ENCODE results near the gene CHMP2A. TPM values are rescaled to one million over a fixed set of nuclear protein-coding genes. Genes with fewer than 3 reads are reported as not detected.

CHMP2A gene
- total and polyA plus RNA-seq, 4 donors: 58.0 to 107 (median 83.3) TPM

DNA sequence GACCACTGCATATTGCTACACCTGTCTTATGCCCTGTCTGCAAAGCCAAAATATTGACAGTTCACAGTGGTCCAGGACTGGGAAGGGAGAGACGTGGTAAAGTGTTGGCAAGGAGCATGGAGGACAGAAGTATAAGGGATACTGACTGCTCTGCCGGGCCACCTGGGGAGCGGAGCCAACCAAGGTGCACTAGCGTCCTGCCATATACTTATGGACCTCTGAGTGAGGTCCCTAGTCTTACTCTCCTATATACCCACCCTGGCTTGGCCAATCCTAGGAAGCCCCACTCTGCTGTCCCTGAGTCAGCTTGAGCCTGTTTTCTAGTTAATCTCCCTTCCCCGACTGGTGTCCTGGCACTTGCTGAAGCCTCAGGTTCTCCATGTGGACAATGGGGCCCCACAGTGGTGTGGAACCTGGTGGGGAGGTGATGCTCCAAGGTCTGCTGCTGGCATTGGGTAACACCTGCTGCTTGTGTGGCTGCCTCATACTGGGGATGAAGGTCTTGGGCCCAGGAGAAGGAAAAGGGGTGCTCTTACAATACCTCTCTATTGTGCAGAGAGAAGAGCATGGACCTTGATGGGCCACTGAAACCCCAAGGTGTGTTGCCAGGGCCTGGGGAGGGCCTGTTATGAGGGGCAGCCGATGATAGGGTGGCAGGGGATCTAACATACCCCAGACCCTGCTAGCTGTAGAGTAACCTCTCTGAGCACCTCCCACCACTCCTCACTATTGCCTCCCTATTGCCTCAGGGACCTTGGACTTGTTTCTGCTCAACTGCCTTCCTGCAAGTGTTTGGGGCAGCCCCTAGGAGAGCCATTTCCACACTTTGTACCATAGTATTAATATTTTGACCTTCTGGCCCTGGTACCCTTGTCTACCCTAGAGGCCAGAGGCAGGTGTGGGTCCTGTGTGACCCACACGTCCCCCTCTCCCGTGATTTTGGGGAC, 17.8 kb downstream of the CHMP2A start (continued):
- TF ChIP-seq, protein P1, sequence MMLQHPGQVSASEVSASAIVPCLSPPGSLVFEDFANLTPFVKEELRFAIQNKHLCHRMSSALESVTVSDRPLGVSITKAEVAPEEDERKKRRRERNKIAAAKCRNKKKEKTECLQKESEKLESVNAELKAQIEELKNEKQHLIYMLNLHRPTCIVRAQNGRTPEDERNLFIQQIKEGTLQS (IDR thresholded peaks at IDR 0.05): no peak
- no peak for TF ChIP-seq HNF4G (IDR thresholded peaks at IDR 0.05)
- no peak for TF ChIP-seq HNF4A (conservative IDR thresholded peaks at IDR 0.05)

DNA sequence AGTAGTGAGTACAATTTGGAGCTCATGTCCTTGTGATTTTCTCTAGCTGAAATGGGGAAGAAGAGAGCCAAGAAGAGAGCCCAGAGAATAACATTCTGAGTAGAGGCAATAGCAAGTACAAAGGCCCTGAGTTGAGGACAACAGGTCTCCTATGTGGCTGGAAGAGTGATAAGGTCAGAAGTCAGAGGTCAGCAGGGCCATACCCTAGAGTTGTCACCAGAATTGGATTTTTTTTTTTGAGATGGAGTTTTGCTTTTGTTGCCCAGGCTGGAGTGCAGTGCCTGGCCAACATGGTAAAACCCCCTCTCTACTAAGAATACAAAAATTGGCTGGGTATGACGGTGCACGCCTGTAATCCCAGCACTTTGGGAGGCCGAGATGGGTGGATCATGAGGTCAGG, 19.0 kb downstream of the CHMP2A start:
- H3K4me3 ChIP-seq (ENCODE audit: low read depth in 1 of 3, low read length in 3 of 3): no peak overlapping the region
- no peak for TF ChIP-seq TAF1 (conservative IDR thresholded peaks at IDR 0.05)
- TF ChIP-seq JUND (IDR thresholded peaks at IDR 0.05): no peak
- no peak for TF ChIP-seq FOXA1 (IDR thresholded peaks at IDR 0.05)
- TF ChIP-seq HNF4A (conservative IDR thresholded peaks at IDR 0.05): no peak
- TF ChIP-seq EGR1 (IDR thresholded peaks at IDR 0.05; ENCODE audit: low read depth in 2 of 2): no peak
- TF ChIP-seq, protein P2, sequence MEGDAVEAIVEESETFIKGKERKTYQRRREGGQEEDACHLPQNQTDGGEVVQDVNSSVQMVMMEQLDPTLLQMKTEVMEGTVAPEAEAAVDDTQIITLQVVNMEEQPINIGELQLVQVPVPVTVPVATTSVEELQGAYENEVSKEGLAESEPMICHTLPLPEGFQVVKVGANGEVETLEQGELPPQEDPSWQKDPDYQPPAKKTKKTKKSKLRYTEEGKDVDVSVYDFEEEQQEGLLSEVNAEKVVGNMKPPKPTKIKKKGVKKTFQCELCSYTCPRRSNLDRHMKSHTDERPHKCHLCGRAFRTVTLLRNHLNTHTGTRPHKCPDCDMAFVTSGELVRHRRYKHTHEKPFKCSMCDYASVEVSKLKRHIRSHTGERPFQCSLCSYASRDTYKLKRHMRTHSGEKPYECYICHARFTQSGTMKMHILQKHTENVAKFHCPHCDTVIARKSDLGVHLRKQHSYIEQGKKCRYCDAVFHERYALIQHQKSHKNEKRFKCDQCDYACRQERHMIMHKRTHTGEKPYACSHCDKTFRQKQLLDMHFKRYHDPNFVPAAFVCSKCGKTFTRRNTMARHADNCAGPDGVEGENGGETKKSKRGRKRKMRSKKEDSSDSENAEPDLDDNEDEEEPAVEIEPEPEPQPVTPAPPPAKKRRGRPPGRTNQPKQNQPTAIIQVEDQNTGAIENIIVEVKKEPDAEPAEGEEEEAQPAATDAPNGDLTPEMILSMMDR (IDR thresholded peaks at IDR 0.05; ENCODE audit: low read depth, low read length, missing input control): no peak
- no peak for TF ChIP-seq RXRA (IDR thresholded peaks at IDR 0.05)
- TF ChIP-seq, protein P1 (IDR thresholded peaks at IDR 0.05): no peak
- no peak for TF ChIP-seq HNF4G (IDR thresholded peaks at IDR 0.05)
- no peak for TF ChIP-seq RAD21 (IDR thresholded peaks at IDR 0.05)
- no peak for TF ChIP-seq SP1 (IDR thresholded peaks at IDR 0.05)
- TF ChIP-seq, protein P3, sequence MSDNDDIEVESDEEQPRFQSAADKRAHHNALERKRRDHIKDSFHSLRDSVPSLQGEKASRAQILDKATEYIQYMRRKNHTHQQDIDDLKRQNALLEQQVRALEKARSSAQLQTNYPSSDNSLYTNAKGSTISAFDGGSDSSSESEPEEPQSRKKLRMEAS (IDR thresholded peaks at IDR 0.05): no peak
- no peak for TF ChIP-seq YY1 (IDR thresholded peaks at IDR 0.05)
- no peak for TF ChIP-seq FOXA2 (IDR thresholded peaks at IDR 0.05)
- no peak for TF ChIP-seq GABPA (IDR thresholded peaks at IDR 0.05 in 1 of 2, conservative IDR thresholded peaks at IDR 0.05 in 1 of 2)
- TF ChIP-seq, protein P4, sequence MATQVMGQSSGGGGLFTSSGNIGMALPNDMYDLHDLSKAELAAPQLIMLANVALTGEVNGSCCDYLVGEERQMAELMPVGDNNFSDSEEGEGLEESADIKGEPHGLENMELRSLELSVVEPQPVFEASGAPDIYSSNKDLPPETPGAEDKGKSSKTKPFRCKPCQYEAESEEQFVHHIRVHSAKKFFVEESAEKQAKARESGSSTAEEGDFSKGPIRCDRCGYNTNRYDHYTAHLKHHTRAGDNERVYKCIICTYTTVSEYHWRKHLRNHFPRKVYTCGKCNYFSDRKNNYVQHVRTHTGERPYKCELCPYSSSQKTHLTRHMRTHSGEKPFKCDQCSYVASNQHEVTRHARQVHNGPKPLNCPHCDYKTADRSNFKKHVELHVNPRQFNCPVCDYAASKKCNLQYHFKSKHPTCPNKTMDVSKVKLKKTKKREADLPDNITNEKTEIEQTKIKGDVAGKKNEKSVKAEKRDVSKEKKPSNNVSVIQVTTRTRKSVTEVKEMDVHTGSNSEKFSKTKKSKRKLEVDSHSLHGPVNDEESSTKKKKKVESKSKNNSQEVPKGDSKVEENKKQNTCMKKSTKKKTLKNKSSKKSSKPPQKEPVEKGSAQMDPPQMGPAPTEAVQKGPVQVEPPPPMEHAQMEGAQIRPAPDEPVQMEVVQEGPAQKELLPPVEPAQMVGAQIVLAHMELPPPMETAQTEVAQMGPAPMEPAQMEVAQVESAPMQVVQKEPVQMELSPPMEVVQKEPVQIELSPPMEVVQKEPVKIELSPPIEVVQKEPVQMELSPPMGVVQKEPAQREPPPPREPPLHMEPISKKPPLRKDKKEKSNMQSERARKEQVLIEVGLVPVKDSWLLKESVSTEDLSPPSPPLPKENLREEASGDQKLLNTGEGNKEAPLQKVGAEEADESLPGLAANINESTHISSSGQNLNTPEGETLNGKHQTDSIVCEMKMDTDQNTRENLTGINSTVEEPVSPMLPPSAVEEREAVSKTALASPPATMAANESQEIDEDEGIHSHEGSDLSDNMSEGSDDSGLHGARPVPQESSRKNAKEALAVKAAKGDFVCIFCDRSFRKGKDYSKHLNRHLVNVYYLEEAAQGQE (IDR thresholded peaks at IDR 0.05): no peak
- no peak overlapping the region for H3K27ac ChIP-seq (ENCODE audit: low read depth in 1 of 2, low read length in 2 of 2)
- H3K36me3 ChIP-seq (ENCODE audit: control insufficient read depth in 4 of 4, insufficient read depth in 3 of 4, low read depth in 1 of 4, low read length in 3 of 4): no peaks in the 10 kb centered on the region
- DNase-seq (ENCODE audit: low spot score): no peak
- no peaks in the 10 kb centered on the region for H3K27me3 ChIP-seq (ENCODE audit: control insufficient read depth in 4 of 4, insufficient read depth in 4 of 4, low read length in 3 of 4)
- H3K9me3 ChIP-seq (ENCODE audit: control insufficient read depth in 4 of 4, low read length in 3 of 4): no peaks in the 10 kb centered on the region
- H3K4me1 ChIP-seq (ENCODE audit: control insufficient read depth in 4 of 4, insufficient read depth in 4 of 4, low read length in 3 of 4): no peaks in the 10 kb centered on the region
- WGBS: 91% methylated on average over 3 of the region's 3 CpGs
- no peak overlapping the region for H3K9ac ChIP-seq (ENCODE audit: low read depth in 1 of 2, low read length in 2 of 2)
